Measurements from ENCODE around the gene LPAR1.

Gene LPAR1

GRCh38 chr9:111037356-111037707 is 938 bp downstream of the LPAR1 start:
- no peak for DNase-seq (ENCODE audit: low spot score)

- no peak for DNase-seq (ENCODE audit: low spot score)
Observed at GRCh38 chr9:111036946-111037345, 1.3 kb downstream of the LPAR1 start.

GRCh38 chr9:111036429-111036789 is 1.9 kb downstream of the LPAR1 start:
- peak; percentile 76 for DNase-seq (ENCODE audit: low spot score)

GRCh38 chr9:111035543-111036428 is 2.5 kb downstream of the LPAR1 start:
- DNase-seq (ENCODE audit: low spot score): no peak

- DNase-seq (ENCODE audit: low spot score): no peak
Observed at GRCh38 chr9:111034898-111035539, 3.3 kb downstream of the LPAR1 start.

- no peak for DNase-seq (ENCODE audit: low spot score)
Observed at GRCh38 chr9:111034170-111034897, 3.9 kb downstream of the LPAR1 start.

GRCh38 chr9:111030492-111030891 is 7.8 kb downstream of the LPAR1 start:
- no peak for DNase-seq (ENCODE audit: low spot score)

GRCh38 chr9:111029260-111029659 is 9.0 kb downstream of the LPAR1 start:
- no peak for DNase-seq (ENCODE audit: low spot score)

- no peak for DNase-seq (ENCODE audit: low spot score)
Observed at GRCh38 chr9:111027798-111028197, 10.5 kb downstream of the LPAR1 start.

GRCh38 chr9:111023128-111023527 is 15.1 kb downstream of the LPAR1 start:
- no peak for DNase-seq (ENCODE audit: low spot score)

- no peak for DNase-seq (ENCODE audit: low spot score)
Observed at GRCh38 chr9:111020594-111020993, 17.7 kb downstream of the LPAR1 start.

- DNase-seq (ENCODE audit: low spot score): no peak
Observed at GRCh38 chr9:111016426-111017045, 21.7 kb downstream of the LPAR1 start.

GRCh38 chr9:111016016-111016415 is 22.3 kb downstream of the LPAR1 start:
- DNase-seq (ENCODE audit: low spot score): no peak

GRCh38 chr9:111013707-111014106 is 24.6 kb downstream of the LPAR1 start:
- DNase-seq (ENCODE audit: low spot score): no peak

GRCh38 chr9:111013250-111013649 is 25.0 kb downstream of the LPAR1 start:
- no peak for DNase-seq (ENCODE audit: low spot score)

- DNase-seq (ENCODE audit: low spot score): no peak
Observed at GRCh38 chr9:111008158-111009075, 29.9 kb downstream of the LPAR1 start.

- DNase-seq (ENCODE audit: low spot score): no peak
Observed at GRCh38 chr9:111005746-111006470, 32.4 kb downstream of the LPAR1 start.

GRCh38 chr9:111004936-111005335 is 33.3 kb downstream of the LPAR1 start:
- no peak for DNase-seq (ENCODE audit: low spot score)

GRCh38 chr9:111003182-111003581 is 35.1 kb downstream of the LPAR1 start:
- DNase-seq (ENCODE audit: low spot score): no peak

- no peak for DNase-seq (ENCODE audit: low spot score)
Observed at GRCh38 chr9:111001526-111001925, 36.7 kb downstream of the LPAR1 start.

GRCh38 chr9:111000202-111000601 is 38.1 kb downstream of the LPAR1 start:
- no peak for DNase-seq (ENCODE audit: low spot score)
